Epidermal melanocyte (primary cell): ENCODE data around the gene DNMT3A.
A peak's percentile ranks its signal among the peaks of the same experiment; 100 is the strongest.

ENCODE experiments used
- DNase-seq: peaks from one replicate; pipeline ENCODE4 v3.0.0; 2011; ENCODE audit warnings: low spot score; ENCODE audit not compliant: insufficient read length

DNMT3A gene

GRCh38 chr2:25307949-25308557 is 33.7 kb downstream of the DNMT3A start:
- DNase-seq, result no peak

GRCh38 chr2:25306777-25307368 is 34.9 kb downstream of the DNMT3A start:
- no peak for DNase-seq

GRCh38 chr2:25305775-25306174 is 36.0 kb downstream of the DNMT3A start:
- peak; percentile 79 for DNase-seq

GRCh38 chr2:25304826-25305596 is 36.7 kb downstream of the DNMT3A start:
- DNase-seq, result no peak

GRCh38 chr2:25304321-25304720 is 37.4 kb downstream of the DNMT3A start:
- DNase-seq, result no peak

GRCh38 chr2:25303633-25304236 is 38.0 kb downstream of the DNMT3A start:
- DNase-seq, result no peak

- peak; percentile 53 for DNase-seq
Observed at GRCh38 chr2:25302758-25303375, 38.9 kb downstream of the DNMT3A start.

GRCh38 chr2:25301453-25302352 is 40.0 kb downstream of the DNMT3A start:
- DNase-seq, result no peak

- DNase-seq, result no peak
Observed at GRCh38 chr2:25300001-25300400, 41.7 kb downstream of the DNMT3A start.

- no peak for DNase-seq
Observed at GRCh38 chr2:25298776-25299431, 42.8 kb downstream of the DNMT3A start.

GRCh38 chr2:25297738-25298137 is 44.0 kb downstream of the DNMT3A start:
- no peak for DNase-seq

GRCh38 chr2:25295621-25296020 is 46.1 kb downstream of the DNMT3A start:
- DNase-seq, result no peak

GRCh38 chr2:25294573-25295462 is 46.9 kb downstream of the DNMT3A start:
- peak; percentile 63 for DNase-seq

GRCh38 chr2:25293958-25294562 is 47.7 kb downstream of the DNMT3A start:
- no peak for DNase-seq

- no peak for DNase-seq
Observed at GRCh38 chr2:25293145-25293544, 48.6 kb downstream of the DNMT3A start.

GRCh38 chr2:25292408-25292807 is 49.3 kb downstream of the DNMT3A start:
- no peak for DNase-seq

GRCh38 chr2:25290811-25291495 is 50.8 kb downstream of the DNMT3A start:
- DNase-seq, result no peak
